C4-2B (cell line): Measurements from ENCODE around the gene REN.

Experiments
- ZFX ChIP-seq: fragments of 450-650 bp; IDR thresholded peaks from 2 replicates; pipeline ENCODE4 v1.6.1; 2017
- TF ChIP-seq, protein P1 (sequence below): fragments of 450-650 bp; conservative IDR thresholded peaks from 2 replicates; pipeline ENCODE4 v1.5.1; 2017; ENCODE audit warnings: mild to moderate bottlenecking

- TF ChIP-seq, protein P1, sequence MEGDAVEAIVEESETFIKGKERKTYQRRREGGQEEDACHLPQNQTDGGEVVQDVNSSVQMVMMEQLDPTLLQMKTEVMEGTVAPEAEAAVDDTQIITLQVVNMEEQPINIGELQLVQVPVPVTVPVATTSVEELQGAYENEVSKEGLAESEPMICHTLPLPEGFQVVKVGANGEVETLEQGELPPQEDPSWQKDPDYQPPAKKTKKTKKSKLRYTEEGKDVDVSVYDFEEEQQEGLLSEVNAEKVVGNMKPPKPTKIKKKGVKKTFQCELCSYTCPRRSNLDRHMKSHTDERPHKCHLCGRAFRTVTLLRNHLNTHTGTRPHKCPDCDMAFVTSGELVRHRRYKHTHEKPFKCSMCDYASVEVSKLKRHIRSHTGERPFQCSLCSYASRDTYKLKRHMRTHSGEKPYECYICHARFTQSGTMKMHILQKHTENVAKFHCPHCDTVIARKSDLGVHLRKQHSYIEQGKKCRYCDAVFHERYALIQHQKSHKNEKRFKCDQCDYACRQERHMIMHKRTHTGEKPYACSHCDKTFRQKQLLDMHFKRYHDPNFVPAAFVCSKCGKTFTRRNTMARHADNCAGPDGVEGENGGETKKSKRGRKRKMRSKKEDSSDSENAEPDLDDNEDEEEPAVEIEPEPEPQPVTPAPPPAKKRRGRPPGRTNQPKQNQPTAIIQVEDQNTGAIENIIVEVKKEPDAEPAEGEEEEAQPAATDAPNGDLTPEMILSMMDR: no peak
- no peak for TF ChIP-seq ZFX
Measured at GRCh38 chr1:204178487-204179281, 12.5 kb upstream of the REN start.
